D341Med (cell line): ENCODE results near the gene TMEM131L.
A peak's percentile ranks its signal among the peaks of the same experiment; 100 is the strongest.
"Not testable (repeated sequence)": the region's sequence is repeated elsewhere in the genome, so short reads cannot be mapped to it uniquely, and the experiment has no call there.

Experiments used
- DNase-seq: peaks from one replicate; pipeline ENCODE4 v3.0.0; 2012; ENCODE audit warnings: low spot score

The TMEM131L gene

DNA sequence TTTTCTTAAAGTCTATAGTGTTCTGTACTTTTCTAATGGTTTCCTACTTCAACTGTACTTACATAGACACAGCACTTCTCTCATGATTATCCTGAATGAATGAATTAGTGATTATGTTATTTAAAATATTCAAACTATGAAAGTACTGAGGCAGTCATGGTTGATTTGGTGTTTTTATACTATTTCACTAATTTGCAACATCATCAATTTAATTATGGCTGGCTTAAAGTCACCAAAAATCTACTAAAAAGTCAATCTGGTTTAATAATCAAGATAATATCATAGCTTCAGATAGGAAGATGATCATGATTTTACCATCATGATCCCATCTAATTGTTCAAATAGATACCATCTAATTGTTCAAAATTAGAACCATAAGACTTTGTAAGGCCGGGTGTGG is 16.8 kb upstream of the TMEM131L start:
- no peak for DNase-seq

DNA sequence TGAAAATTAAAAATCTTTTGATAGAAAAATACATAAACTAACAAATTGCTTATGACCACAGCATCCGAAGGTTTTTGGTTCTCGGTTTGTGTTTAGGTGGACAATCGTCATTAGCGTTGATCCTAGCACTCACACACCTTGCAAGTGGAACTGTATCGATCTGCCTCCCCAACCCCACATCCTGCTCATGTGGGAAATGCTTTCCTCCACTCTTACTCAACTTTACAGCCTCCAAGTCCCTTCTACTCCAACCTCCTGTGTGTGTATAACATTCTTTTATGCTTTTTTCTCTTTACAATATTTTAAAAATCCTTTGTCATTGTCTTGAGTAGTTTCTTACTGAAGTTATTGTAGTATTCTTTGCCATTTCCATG is 15.6 kb upstream of the TMEM131L start:
- no peak for DNase-seq

DNA sequence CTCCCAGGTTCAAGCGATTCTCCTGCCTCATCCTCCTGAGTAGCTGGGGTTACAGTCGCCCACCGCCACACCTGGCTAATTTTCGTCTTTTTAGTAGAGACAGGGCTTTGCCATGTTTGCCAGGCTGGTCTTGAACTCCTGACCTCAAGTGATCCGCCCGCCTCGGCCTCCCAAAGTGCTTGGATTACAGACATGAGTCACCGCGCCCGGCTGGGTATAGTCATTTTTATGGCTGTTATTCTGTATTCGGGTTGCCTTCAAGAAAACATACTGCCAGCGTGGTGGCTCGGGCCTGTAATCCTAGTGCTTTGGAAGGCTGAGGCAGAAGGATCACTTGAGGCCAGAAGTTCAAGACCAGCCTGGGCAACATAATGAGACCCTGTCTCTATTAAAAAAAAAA is 15.0 kb upstream of the TMEM131L start:
- DNase-seq = not testable (repeated sequence)

DNA sequence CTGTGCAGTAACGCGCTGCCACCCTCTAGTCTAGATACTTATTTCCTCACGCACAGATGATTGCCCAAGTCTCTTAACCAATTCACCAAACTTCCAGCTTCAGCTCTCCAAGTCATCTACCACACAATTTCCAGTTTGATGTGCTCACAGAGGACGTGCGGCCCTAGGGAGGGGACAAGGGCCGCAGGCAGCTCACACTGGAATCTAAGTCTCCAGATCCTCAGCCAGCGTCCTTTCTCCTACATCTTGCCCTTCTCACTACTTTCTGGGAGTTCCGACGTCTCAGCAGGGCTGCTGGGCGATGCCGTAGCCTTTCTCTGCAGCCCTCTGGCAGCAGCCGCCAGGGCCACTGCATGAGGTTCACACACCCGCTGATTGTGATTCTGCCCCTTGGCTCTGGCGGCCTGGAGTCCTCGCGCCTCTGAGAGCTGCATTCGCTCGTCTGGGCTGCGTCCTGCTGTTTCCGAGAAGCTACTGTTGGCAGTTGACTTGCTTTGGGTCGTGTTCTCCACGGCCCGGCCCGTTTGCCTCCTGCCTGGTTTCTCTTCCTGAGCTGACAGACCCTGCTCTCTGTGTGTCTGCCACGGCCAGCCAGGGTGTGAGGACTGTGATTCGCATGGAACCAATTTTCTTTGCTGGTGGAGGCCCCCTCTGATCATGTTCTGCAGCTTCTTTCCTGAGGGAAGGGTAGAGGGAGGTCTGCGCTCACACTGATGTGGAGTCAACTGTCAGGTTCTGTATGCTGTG is 14.1 kb upstream of the TMEM131L start:
- DNase-seq = no peak

DNA sequence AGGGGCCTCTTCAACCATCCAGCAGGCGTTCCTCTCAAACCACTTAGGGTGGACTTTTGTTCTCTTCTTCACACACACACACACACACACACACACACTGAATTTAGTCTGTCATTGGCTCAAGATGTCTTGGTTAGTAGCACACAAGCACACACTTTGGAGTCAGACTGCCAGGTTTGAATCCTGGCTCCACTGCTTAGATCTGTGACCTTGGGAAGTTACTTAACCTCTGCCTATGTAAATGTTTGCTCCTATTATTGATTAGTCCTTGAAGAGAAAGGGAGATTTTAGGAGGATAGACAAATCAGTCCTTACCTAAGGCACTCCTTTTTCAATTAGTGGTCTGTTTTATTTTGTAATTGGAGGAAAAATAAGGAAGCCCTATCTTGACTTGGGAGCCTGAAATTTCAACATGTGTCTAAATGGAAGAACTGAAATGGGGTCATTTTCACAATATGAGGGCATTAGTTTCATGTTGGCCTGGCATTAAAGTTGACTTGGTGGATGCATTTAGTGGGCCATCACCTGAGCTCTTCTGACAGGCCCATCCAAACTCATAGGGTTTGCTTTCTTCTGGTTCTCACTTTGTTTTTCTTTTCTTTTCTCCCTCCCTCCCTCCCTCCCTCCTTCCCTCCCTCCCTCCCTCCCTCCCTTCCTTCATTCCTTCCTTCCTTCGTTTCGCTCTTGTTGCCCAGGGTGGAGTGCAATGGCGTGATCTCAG is 13.3 kb upstream of the TMEM131L start:
- no peak for DNase-seq

DNA sequence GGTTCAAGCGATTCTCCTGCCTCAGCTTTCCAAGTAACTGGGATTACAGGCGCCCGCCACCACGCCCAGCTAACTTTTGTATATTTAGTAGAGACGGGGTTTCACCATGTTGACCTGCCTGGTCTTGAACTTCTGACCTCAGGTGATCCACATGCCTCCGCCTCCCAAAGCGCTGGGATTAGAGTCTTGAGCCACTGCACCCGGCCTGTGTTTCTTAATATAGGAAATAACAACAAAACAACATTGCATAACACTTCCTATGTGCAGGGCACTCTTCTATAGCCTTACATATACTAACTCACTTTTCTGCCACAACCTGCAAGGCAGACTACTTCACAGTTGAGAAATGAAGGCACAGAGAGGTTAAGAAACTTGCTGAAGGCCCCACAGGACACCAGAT is 12.8 kb upstream of the TMEM131L start:
- no peak for DNase-seq

DNA sequence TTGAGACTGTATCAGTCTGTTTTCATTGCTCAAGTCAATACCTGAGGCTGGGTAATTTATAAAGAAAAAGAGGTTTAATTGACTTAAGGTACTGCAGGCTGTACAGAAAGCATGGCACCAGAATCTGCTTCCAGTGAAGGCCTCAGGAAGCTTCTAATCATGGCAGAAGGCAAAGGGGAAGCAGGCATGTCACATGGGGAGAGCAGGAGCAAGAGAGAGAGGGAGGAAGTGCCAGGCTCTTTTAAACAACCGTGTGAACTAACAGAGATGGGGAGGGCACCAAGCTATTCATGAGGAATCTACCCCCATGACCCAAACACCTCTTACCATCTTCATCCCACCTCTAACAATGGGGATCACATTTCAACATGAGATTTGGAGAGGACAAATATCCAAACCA is 7.2 kb upstream of the TMEM131L start:
- no peak for DNase-seq

DNA sequence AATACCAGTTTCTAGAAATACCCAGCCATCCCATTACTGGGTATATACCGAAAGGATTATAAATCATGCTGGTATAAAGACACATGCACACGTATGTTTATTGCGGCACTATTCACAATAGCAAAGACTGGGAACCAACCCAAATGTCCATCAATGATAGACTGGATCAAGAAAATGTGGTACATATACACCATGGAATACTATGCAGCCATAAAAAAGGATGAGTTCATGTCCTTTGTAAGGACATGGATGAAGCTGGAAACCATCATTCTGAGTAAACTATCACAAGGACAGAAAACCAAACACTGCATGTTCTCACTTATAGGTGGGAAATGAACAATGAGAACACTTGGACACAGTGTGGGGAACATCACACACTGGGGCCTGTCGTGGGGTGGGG is 4.6 kb upstream of the TMEM131L start:
- not testable (repeated sequence) for DNase-seq

DNA sequence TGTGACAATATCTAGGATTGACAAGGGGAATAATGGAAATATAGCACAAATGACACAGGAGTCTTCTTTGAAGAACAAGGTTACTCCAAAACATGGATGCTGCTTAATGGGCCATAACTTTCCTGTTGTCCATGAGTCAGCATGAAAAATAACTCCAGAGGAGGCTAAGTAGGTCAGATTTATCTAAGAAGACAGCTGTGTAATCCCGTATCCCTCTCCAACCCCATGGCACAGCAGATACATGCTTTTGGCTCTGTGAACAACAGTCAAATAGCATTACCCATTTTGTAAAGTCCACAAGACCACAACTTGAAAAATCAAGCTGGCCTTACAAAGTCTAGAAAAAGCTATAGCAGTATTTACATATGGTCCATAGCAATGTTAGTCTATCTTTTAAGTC is 2.1 kb upstream of the TMEM131L start:
- DNase-seq = no peak

DNA sequence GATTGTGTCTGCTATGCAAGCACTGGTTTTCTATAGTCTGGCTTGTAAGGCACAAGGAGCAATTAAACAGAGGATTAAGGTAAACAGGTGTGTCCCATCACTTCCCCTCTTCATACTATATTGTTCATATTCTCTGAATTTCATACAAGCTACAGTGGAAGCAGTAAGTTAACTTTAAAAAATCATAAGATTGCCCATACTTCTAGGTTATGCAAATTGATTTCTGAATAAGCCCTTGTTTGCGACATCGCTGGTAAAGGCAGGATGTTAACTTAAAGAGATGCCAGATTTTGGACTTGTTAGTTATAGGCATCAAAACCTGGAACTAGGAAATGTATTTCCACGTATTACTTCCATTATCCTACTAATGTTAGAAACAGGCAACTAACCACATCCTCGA is 1.0 kb upstream of the TMEM131L start:
- no peak for DNase-seq

DNA sequence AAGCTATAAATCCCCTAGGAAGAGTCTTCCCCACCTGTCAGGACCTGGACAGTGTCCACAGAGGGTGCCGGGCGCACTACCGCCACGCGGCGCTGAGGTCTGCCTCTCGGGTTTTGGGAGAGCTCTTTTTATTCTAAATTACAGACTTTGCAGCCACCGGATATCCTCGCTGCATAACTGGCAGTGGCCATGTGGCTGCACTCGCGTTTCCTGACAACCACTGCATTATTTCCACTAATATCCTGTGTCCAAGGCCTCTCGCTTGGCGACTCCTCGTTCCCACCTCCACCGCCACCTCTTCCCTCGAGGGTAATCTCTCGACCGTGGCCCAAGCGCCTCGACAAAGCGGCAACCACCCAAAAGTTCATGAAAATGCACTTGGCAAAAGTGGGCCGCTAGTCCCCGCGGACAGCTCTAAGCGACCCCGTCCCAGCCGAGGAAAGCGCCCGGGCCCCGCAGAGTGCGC is 512 bp upstream of the TMEM131L start:
- no peak for DNase-seq

DNA sequence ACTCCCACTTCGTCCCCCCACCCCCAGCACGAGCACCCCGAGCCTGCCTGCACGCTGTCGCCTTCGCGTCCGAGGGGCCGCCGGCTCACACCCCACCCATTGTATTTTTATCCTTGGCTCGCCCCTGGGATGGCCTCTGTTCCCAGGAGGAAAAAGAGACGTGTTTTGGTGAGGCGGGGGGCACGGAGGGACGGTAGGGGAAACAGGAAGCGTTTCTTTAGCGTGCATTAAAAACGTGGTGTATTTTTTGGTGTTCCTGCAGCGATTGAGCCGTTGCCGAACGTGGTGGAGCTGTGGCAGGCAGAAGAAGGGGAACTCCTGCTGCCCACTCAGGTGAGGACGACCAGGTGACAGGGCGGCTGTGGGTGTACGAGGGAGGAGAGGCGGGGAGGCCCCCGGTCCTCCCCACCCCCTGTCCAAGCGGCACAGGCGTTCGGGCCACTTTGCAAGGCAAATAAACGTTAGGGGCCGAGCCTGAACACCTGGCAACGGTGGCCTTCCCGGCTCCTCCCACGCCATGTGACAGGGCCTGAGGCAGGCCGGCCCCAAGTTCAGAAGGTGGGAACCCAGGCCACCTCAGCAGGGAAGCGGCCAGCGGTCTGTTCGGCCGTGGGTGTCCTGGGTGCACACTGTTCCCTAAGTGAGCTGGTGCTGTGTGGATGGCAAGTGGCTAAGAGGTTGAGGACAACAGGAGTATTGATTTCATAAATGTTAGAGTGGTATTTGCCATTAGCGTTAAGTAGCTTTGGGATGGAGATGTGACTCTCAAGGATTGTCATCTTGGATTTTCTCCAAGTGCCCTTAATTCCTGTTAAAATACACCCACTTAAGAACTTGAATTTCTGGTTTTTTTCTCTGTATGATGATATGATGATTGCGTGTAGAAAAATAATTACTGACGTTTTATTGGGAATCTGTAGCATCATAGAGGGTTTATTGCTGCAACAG is 1.1 kb downstream of the TMEM131L start:
- peak; percentile 63 for DNase-seq

DNA sequence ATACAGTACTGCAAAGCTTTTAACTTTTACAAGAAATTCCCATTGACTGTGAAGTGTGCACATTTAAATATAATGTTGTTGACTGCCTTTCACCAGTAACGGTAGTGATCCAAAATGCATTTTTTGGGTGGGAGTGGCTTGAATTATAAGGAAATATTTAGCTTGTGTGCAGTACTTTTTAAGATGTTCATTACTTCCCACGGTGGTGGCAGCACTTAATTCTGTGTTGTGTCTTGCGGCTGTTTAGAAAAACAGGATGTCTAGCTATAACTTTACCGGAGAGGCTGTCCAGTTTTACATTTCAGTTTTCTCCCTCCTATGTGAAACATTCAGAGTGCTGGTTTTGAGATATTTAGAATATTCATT is 1.7 kb downstream of the TMEM131L start:
- no peak for DNase-seq

DNA sequence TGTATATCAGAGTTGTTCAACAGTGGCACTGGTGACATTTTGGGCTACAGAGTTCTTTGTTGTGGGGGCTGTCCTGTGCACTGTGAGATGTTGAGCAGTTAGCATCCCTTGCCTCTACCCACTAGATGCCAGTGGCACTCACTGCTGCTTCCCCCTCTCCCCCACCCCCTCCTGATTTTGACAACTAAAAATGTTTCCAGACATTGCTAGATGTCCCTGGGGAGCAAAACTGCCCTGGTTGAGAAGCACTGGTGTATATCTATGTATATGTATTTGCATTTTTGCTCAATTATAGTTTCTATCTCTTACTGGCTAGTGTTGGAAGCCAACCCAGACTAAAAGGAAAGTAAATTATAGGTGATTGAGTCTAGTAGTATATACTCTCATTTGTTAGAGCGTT is 2.4 kb downstream of the TMEM131L start:
- DNase-seq = no peak

DNA sequence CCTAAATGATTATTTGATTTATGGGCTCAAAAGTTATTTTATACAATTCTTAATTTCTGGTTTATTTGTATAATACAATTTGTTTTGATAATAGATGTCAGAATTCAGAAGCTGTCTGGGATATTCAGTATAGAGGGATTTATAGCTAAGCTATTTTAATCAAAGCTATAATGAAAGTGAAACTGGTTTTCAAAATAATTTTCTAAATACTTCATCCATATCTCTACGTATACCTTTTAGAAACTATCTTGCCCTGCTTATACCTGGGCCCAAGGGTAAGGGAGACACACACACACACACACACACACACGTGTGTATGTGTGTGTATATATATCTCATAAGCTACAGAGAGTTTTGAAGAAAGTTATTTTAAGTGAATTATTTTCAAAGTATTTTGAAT is 2.9 kb downstream of the TMEM131L start:
- no peak for DNase-seq

DNA sequence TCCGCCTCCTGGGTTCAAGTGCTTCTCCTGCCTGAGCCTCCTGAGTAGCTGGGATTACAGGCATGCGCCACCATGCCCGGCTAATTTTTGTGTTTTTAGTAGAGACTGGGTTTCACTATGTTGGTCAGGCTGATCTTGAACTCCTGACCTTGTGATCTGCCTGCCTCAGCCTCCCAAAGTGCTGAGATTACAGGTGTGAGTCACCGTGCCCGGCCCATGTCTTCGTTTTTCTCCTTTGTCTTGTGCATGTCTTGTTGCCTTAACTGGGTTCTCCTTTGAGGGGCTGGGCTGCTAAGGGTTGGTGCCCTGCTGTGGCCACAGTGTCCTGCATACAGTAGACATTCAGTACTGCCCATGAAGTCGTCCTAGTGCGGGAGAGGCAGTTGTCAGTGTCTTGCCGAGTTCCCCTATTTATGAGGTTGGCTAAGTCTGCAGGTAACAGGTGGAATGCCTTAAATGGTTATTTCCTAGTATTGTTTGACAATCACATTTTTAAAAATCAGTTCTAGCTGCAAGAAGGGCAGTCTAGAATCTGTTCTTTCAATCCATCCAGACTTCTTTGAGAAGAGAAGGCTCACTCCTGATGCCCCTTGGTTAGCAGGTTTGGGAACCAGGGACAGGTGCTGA is 5.0 kb downstream of the TMEM131L start:
- not testable (repeated sequence) for DNase-seq

DNA sequence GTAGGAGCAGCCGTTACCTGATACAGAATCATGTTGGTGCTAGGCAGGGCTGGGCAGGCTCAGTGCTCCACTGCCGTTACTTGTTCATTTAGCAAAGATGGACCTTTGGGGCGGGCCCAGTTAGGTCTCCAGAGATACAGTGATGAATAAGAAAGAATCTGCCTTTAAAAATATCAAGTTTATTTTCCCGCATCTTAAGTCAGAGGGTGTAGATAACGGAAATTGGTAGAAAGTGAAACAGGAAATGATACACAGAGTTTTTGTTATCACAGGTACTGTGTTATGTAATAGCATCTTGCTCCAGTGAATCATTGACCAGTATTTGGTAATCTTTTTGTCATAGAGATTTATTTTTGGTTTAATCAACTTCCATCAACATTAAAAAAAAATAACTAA is 5.5 kb downstream of the TMEM131L start:
- no peak for DNase-seq

DNA sequence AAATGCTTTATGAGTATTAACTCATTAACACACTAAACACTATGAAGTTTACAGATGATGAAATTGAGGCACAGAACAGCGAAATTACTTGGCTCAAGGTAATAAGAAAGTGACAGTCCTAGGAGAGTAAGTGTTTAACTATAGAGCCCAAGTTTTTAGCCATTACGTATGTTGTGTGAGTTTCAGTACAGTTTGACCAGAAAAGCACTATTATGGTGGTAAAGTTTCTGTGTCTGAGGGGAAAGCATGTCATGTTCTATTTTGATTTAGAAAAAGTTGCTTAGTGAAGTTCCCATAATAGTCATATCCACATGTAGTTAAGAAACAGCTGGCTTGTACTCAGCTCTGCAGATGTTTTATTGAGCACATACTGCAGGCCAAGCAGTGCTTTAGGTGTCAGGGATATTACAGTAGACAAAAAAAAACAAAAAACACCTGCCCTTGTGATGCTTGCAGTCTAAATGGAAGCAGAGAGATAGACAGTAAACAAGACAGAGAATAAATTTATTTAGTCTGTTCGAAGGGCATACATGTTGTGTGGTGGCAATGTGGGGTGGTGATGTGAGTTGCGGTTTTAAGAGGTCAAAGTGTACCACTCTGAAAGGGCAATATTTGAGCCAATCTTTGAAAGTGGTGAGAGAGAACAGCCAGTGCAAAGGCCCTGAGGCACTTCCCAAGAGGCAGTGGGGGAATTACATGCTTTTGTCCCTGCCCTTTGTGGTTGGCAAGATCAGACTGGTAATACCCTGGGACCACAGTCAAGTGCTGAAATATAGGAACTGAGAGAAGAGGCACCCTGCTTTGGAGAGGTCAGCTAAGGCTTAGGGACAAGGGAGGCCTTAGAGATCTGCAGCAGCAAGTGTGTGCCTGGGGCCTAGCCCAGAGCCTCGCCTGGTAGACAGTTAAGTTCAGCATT is 6.2 kb downstream of the TMEM131L start:
- DNase-seq = no peak

DNA sequence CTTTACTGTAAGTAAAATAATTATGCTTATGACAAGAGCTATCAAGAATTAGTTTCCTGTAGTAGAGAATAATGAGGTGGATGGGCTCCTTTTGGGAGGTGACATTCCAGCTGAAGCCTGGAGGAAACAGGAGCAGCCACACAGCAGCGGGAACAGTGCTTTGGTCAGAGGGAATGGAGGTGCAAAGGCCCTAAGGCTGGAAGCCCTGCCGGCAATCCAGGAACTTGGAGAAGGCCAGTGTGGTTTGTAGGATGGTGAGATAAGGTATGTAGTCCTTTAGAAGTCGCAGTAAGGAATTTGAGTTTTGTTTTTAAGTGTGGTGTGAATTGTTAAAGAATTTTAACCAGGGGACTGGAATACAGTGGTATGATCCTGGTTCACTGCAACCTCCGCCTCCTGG is 8.1 kb downstream of the TMEM131L start:
- no peak for DNase-seq

DNA sequence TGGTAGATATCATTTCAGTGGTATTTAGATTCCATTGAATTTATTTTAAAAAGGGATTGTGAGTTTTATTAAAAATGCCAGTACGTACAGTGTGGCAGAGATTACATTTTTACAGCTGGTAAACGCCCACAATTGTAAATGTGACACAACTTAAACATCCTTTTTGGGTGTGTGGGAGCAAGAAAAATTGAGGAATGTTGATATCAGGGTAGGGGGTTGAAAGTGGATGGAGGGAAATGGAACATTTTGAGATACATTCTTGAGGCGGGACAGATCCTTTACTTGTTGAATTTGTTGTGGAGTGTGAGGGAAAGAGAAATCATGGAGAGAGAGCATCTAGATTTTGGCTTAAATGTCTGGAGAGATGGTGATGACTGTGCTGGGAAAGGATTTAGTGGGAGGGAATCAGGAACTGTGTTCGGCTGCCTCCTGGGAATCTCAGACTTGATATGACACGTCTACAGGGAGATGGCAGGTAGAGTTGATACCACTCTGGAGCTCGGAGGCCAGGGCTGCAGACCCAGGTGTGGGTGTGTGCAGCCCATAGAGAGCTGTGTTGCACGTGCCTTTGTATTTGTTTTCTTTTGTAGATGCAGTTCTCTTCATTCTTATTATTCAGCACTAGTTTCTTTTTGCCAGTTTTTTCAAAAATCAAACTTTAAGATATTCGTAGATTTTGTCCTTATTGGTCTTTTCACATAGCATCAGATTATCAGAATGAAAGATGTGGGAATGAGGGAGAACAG is 10.8 kb downstream of the TMEM131L start:
- no peak for DNase-seq
